H1 (cell line): Measurements from ENCODE around the gene UQCR10. TPM values are rescaled to one million over a fixed set of nuclear protein-coding genes. Genes with fewer than 3 reads are reported as not detected.

Source experiments
- CTCF ChIA-PET: fragments of 300-600 bp; sonication (Branson Sonifier 250); formaldehyde crosslinking; loops from one replicate; lab custom pipeline; 2021; ENCODE audit not compliant: partially characterized antibody; lab: Charles Lee
- POLR2A ChIA-PET: fragments of 300-600 bp; sonication (Branson Sonifier 250); formaldehyde crosslinking; loops from one replicate; lab custom pipeline; 2021; ENCODE audit warnings: inconsistent platforms; ENCODE audit not compliant: partially characterized antibody; lab: Charles Lee
- DNase-seq, 2 experiments: peaks; one replicate each; pipeline versions ENCODE4 v3.0.0 to v3.0.0-alpha.2; 2010 to 2022; ENCODE audit warnings: low spot score in 2 of 2, low read depth in 1 of 2, mixed read lengths in 1 of 2
- FAIRE-seq: peaks from 2 replicates; lab custom pipeline; 2011; peaks lifted over from hg19 to GRCh38; lab: Jason Lieb, UNC
- H2AFZ ChIP-seq: 2 replicates; pipeline ENCODE4 v1.8.1; 2012; ENCODE audit warnings: low read length, inconsistent platforms
- H2AK5ac ChIP-seq: 2 replicates; pipeline ENCODE4 v1.6.1; 2013; ENCODE audit warnings: low read depth, low read length
- H2BK120ac ChIP-seq: replicated peaks from 2 replicates; pipeline ENCODE3; 2013; ENCODE audit warnings: low read depth, low read length, inconsistent platforms
- H2BK12ac ChIP-seq: 2 replicates; pipeline ENCODE4 v1.6.1; 2013; ENCODE audit warnings: low read depth, low read length
- H2BK15ac ChIP-seq: 2 replicates; pipeline ENCODE4 v1.6.1; 2013; ENCODE audit warnings: low read length
- H2BK20ac ChIP-seq: 2 replicates; pipeline ENCODE4 v1.6.1; 2013; ENCODE audit warnings: low read length
- H2BK5ac ChIP-seq: 2 replicates; pipeline ENCODE4 v1.6.1; 2013; ENCODE audit warnings: low read depth, low read length
- H3K14ac ChIP-seq: 2 replicates; pipeline ENCODE4 v1.6.1; 2013; ENCODE audit warnings: inconsistent platforms; ENCODE audit not compliant: insufficient read length
- H3K18ac ChIP-seq: 2 replicates; pipeline ENCODE4 v1.6.1; 2013; ENCODE audit warnings: low read length; ENCODE audit errors: extremely low read depth
- H3K23ac ChIP-seq: 2 replicates; pipeline ENCODE4 v1.6.1; 2013; ENCODE audit warnings: inconsistent platforms; ENCODE audit not compliant: insufficient read length
- H3K23me2 ChIP-seq: 2 replicates; pipeline ENCODE4 v1.6.1; 2013; ENCODE audit warnings: low read depth, low read length
- H3K27ac ChIP-seq: 2 replicates; pipeline ENCODE4 v1.6.1; 2011; ENCODE audit warnings: low read depth, low read length, inconsistent platforms
- H3K27me3 ChIP-seq, 4 experiments: replicated peaks in 1 of 4; 1 replicate in 1 of 4; 2 replicates in 3 of 4; pipeline versions ENCODE4 v1.6.1 to v1.8.1; 2011 to 2013; ENCODE audit warnings: low read length in 3 of 4, mild to moderate bottlenecking in 3 of 4, inconsistent platforms in 2 of 4, mixed read lengths in 2 of 4, moderate library complexity in 1 of 4; ENCODE audit not compliant: control insufficient read depth in 3 of 4, insufficient read depth in 3 of 4; ENCODE audit errors: extremely low read depth in 1 of 4
- H3K36me3 ChIP-seq, 4 experiments: 2 replicates each; pipeline versions ENCODE4 v1.6.1 to v1.8.1; 2011 to 2013; ENCODE audit warnings: mild to moderate bottlenecking in 4 of 4, low read length in 3 of 4, moderate library complexity in 2 of 4, control low read depth in 1 of 4, inconsistent platforms in 1 of 4; ENCODE audit not compliant: insufficient read depth in 4 of 4, control insufficient read depth in 2 of 4
- H3K4ac ChIP-seq: replicated peaks from 2 replicates; pipeline ENCODE3; 2013; ENCODE audit warnings: low read length, low read depth, mixed read lengths, inconsistent platforms; ENCODE audit not compliant: insufficient read length
- H3K4me1 ChIP-seq, 4 experiments: replicated peaks in 1 of 4; 1 replicate in 1 of 4; 2 replicates in 3 of 4; pipeline versions ENCODE4 v1.6.1 to v1.8.1; 2011 to 2013; ENCODE audit warnings: low read length in 3 of 4, inconsistent platforms in 2 of 4, mixed read lengths in 1 of 4; ENCODE audit not compliant: insufficient read depth in 4 of 4, control insufficient read depth in 3 of 4
- H3K4me2 ChIP-seq, 2 experiments: 2 replicates each; pipeline versions ENCODE4 v1.6.1 to v1.8.1; 2011 to 2013; ENCODE audit warnings: low read depth in 2 of 2, low read length in 2 of 2, control low read depth in 1 of 2, inconsistent platforms in 1 of 2, mild to moderate bottlenecking in 1 of 2; ENCODE audit not compliant: insufficient read depth in 1 of 2
- H3K4me3 ChIP-seq, 4 experiments: fragments of 200-600, 300-600 bp in 1 of 4; sonication (generic), shearing (Covaris generic), sonication (Bioruptor Twin) in 1 of 4; 2 replicates each; pipeline versions ENCODE4 v1.5.1 to v1.8.1; 2011 to 2016; ENCODE audit warnings: low read length in 4 of 4, low read depth in 3 of 4, control low read depth in 2 of 4, inconsistent platforms in 2 of 4, mild to moderate bottlenecking in 2 of 4, mixed read lengths in 1 of 4, moderate library complexity in 1 of 4; ENCODE audit not compliant: insufficient read depth in 2 of 4; ENCODE audit errors: extremely low read depth in 1 of 4
- H3K56ac ChIP-seq: replicated peaks from 2 replicates; pipeline ENCODE3; 2013; ENCODE audit warnings: low read depth, mild to moderate bottlenecking, mixed read lengths, low read length, inconsistent platforms; ENCODE audit not compliant: insufficient read length
- H3K79me1 ChIP-seq: 2 replicates; pipeline ENCODE4 v1.6.1; 2013; ENCODE audit warnings: low read depth, low read length, control low read depth
- H3K79me2 ChIP-seq, 2 experiments: 2 replicates each; pipeline versions ENCODE4 v1.6.1 to v1.8.1; 2012 to 2013; ENCODE audit warnings: low read length in 2 of 2, mild to moderate bottlenecking in 2 of 2, inconsistent platforms in 1 of 2; ENCODE audit not compliant: insufficient read depth in 2 of 2, control insufficient read depth in 1 of 2
- H3K9ac ChIP-seq, 4 experiments: replicated peaks in 1 of 4; 1 replicate in 1 of 4; 2 replicates in 3 of 4; pipeline versions ENCODE4 v1.6.1 to v1.8.1; 2011 to 2013; ENCODE audit warnings: low read depth in 3 of 4, low read length in 3 of 4, control low read depth in 2 of 4, mild to moderate bottlenecking in 2 of 4, moderate library complexity in 2 of 4, inconsistent platforms in 1 of 4; ENCODE audit errors: extremely low read depth in 1 of 4
- H3K9me3 ChIP-seq, 2 experiments: 2 replicates each; pipeline versions ENCODE4 v1.6.1 to v1.8.1; 2012 to 2013; ENCODE audit warnings: mild to moderate bottlenecking in 2 of 2, moderate library complexity in 2 of 2, control low read depth in 1 of 2, inconsistent platforms in 1 of 2, low read depth in 1 of 2, low read length in 1 of 2, mixed read lengths in 1 of 2; ENCODE audit not compliant: insufficient read depth in 2 of 2
- H4K20me1 ChIP-seq, 2 experiments: replicated peaks in 1 of 2; 2 replicates each; pipeline versions ENCODE3 to v1.8.1; 2011 to 2013; ENCODE audit warnings: inconsistent platforms in 2 of 2, low read length in 2 of 2, mild to moderate bottlenecking in 1 of 2; ENCODE audit not compliant: insufficient read depth in 2 of 2, control insufficient read depth in 1 of 2
- H4K5ac ChIP-seq: 2 replicates; pipeline ENCODE4 v1.6.1; 2013; ENCODE audit warnings: low read length, low read depth, mixed read lengths, inconsistent platforms; ENCODE audit not compliant: insufficient read length
- H4K8ac ChIP-seq: 2 replicates; pipeline ENCODE4 v1.8.0; 2013; ENCODE audit warnings: mild to moderate bottlenecking, moderate library complexity, low read length, inconsistent platforms; ENCODE audit not compliant: insufficient read depth; ENCODE audit errors: extremely low read depth
- H4K91ac ChIP-seq: replicated peaks from 2 replicates; pipeline ENCODE3; 2013; ENCODE audit warnings: low read length, mixed read lengths, inconsistent platforms; ENCODE audit not compliant: insufficient read length
- FOSL1 ChIP-seq: IDR thresholded peaks from 2 replicates; pipeline ENCODE4 v1.6.1; 2011; ENCODE audit warnings: mild to moderate bottlenecking, low read depth, low read length, moderate library complexity; ENCODE audit not compliant: insufficient read depth
- HDAC2 ChIP-seq, 2 experiments: fragments of 300-600 bp in 1 of 2; sonication (generic) in 1 of 2; IDR thresholded peaks; 2 replicates each; pipeline ENCODE4 v1.6.1; 2011 to 2012; ENCODE audit warnings: low read depth in 2 of 2, low read length in 2 of 2, mild to moderate bottlenecking in 2 of 2, moderate library complexity in 2 of 2, borderline replicate concordance in 1 of 2, inconsistent platforms in 1 of 2
- RAD21 ChIP-seq, 2 experiments: IDR thresholded peaks in 1 of 2; conservative IDR thresholded peaks in 1 of 2; 2 replicates each; pipeline ENCODE4 v1.6.1; 2011; ENCODE audit warnings: low read depth in 2 of 2, low read length in 2 of 2, improper control_type of control experiment in 1 of 2, inconsistent platforms in 1 of 2, mild to moderate bottlenecking in 1 of 2, moderate library complexity in 1 of 2
- TCF12 ChIP-seq: IDR thresholded peaks from 2 replicates; pipeline ENCODE4 v1.6.1; 2011; ENCODE audit warnings: low read depth, mild to moderate bottlenecking, low read length
- WGBS, 2 experiments: shearing (Covaris generic) in 1 of 2; methylation state at CpG; one replicate each; pipeline versions ENCODE4 v1.1.6 to v1.1.7; 2013 to 2015; ENCODE audit warnings: low lambda C conversion rate in 2 of 2, mixed read lengths in 2 of 2, inconsistent platforms in 1 of 2, low coverage in 1 of 2, missing lambda C conversion rate in 1 of 2; ENCODE audit not compliant: insufficient replicate concordance in 2 of 2, insufficient coverage in 1 of 2, insufficient read length in 1 of 2; ENCODE audit errors: extremely low coverage in 1 of 2, missing lambda C conversion rate in 1 of 2; 5-methylcytosine and 5-hydroxymethylcytosine counted together
- polyA plus RNA-seq, 7 experiments: library from polyadenylated mRNA; depleted of rRNA in 3 of 7; stranded (reverse) in 5 of 7; unstranded in 2 of 7; fragments of >200 nt in 5 of 7; fragments of 200-250 nt in 2 of 7; gene quantifications; 1 replicate in 5 of 7; 2 replicates in 1 of 7; 4 replicates in 1 of 7; pipeline versions ENCODE4 v1.2.1 to v1.2.3, GENCODE V29; 2011 to 2013; ENCODE audit warnings: missing spikeins in 2 of 7, mixed read lengths in 2 of 7
- total RNA-seq: library from RNA; stranded (reverse); fragmentation: NEBNext Ultra II Directional; extraction: Animal tissue kit (Norgen Biotek cat#: 25700); gene quantifications from 2 replicates; pipeline ENCODE4 v1.2.1, GENCODE V29; 2021

Gene UQCR10
- total and polyA plus RNA-seq, 2 of the 8 experiments (the other 6 are each of a cell fraction or from before 2014, with no cell fraction given), result 102 to 260 TPM

DNA sequence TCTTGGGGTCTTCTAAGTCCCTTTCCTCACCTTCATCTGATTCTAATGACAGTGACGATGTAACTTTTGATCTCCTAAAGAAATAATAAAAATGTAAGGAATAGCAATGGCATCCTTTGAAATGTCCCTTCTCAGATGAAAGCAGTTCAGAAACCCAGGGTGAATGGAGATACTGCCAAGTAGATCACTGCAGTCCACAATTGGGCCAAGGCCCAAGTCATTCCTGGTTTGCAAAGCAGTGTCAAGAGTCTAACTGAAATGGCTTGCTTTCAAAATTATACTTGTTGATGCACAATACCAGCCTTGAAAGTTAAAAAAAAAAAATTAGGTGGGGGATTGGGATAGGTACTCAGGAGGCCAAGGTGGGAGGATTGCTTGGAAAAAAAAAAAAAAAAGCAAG lies 50.6 kb downstream of the UQCR10 start:
- no peaks in the 10 kb centered on the region for H3K79me2 ChIP-seq
- no peak overlapping the region for H2BK12ac ChIP-seq
- no peak overlapping the region for H2BK120ac ChIP-seq
- no peak overlapping the region for H3K23ac ChIP-seq
- H3K14ac ChIP-seq, result no peak overlapping the region
- DNase-seq, result no peak
- no peak overlapping the region for H3K27ac ChIP-seq
- H3K79me1 ChIP-seq, result no peaks in the 10 kb centered on the region
- H3K4ac ChIP-seq, result no peak overlapping the region
- H3K27me3 ChIP-seq, result no peaks in the 10 kb centered on the region
- H3K9ac ChIP-seq, result no peak overlapping the region
- no peaks in the 10 kb centered on the region for H3K4me1 ChIP-seq
- H3K4me3 ChIP-seq, result no peak overlapping the region
- H2BK5ac ChIP-seq, result no peak overlapping the region
- no peak overlapping the region for H2BK20ac ChIP-seq
- H3K9me3 ChIP-seq, result no peaks in the 10 kb centered on the region
- no peak overlapping the region for H2BK15ac ChIP-seq
- H4K8ac ChIP-seq, result no peak overlapping the region
- H2AK5ac ChIP-seq, result no peak overlapping the region
- no peak overlapping the region for H3K18ac ChIP-seq
- peaks cover 3 to 35% (median 24%) of the 10 kb centered on the region in 4 experiments; a peak in 7 of 8 replicates for H3K36me3 ChIP-seq
- no peak for TF ChIP-seq TCF12
- no peak for TF ChIP-seq RAD21 (IDR thresholded peaks at IDR 0.05 in 1 of 2, conservative IDR thresholded peaks at IDR 0.05 in 1 of 2; ENCODE audit: low read depth in 2 of 2, low read length in 2 of 2)
- TF ChIP-seq FOSL1, result no peak
- no peak for TF ChIP-seq HDAC2 (IDR thresholded peaks at IDR 0.05; ENCODE audit: borderline replicate concordance in 1 of 2, low read depth in 2 of 2, low read length in 2 of 2)
- H3K4me2 ChIP-seq, result no peak overlapping the region
- ChIA-PET POLR2A (no interaction called here), CTCF (interaction anchor here (0.6 kb wide), 1 partner anchor 208 kb away, joined by 3 read pairs; no protein-coding TSS in a partner anchor)
- no peak overlapping the region for H4K91ac ChIP-seq
- peaks cover 0 to 3% of the 10 kb centered on the region in 2 experiments for H4K20me1 ChIP-seq
- H4K5ac ChIP-seq, result no peak overlapping the region
- H3K23me2 ChIP-seq, result no peaks in the 10 kb centered on the region
- 92% methylated on average over 1 of the region's 1 CpG; no CpG with 5 or more reads in 1 of the 2 experiments for WGBS, 2 experiments
- H2AFZ ChIP-seq, result no peak overlapping the region
- FAIRE-seq, result no peak
- H3K56ac ChIP-seq, result no peak overlapping the region
